HG03565 (cell line): ENCODE results near the gene CDK11B.
A peak's percentile ranks its signal among the peaks of the same experiment; 100 is the strongest.

Source experiments
- ATAC-seq: cut with Tn5 transposase; IDR thresholded peaks from one replicate; pipeline ENCODE4 v1.9.1; 2021; ENCODE audit warnings: mild to moderate bottlenecking, moderate library complexity; ENCODE audit not compliant: unreplicated experiment

CDK11B gene

GRCh38 chr1:1617516-1617915, 41.3 kb downstream of the CDK11B start:
- ATAC-seq: no peak

GRCh38 chr1:1616838-1617237, 42.0 kb downstream of the CDK11B start:
- no peak for ATAC-seq

- peak; percentile 17 for ATAC-seq
Measured at GRCh38 chr1:1616045-1616790, 42.6 kb downstream of the CDK11B start.

- peak; percentile 79 for ATAC-seq
Measured at GRCh38 chr1:1615256-1616044, 43.4 kb downstream of the CDK11B start, which contains the start of gene MIB2. Gene MIB2, plus strand, starts transcription at chr1:1615500. Its CDS starts 7,953 bp downstream, at chr1:1623453.

GRCh38 chr1:1614954-1615255, 43.9 kb downstream of the CDK11B start:
- no peak for ATAC-seq

GRCh38 chr1:1614204-1614953, 44.4 kb downstream of the CDK11B start:
- ATAC-seq: no peak

- no peak for ATAC-seq
Measured at GRCh38 chr1:1613509-1614082, 45.2 kb downstream of the CDK11B start.

GRCh38 chr1:1612104-1612400, 46.8 kb downstream of the CDK11B start:
- ATAC-seq: no peak

GRCh38 chr1:1610796-1611195, 48.0 kb downstream of the CDK11B start:
- no peak for ATAC-seq

GRCh38 chr1:1609822-1610485, 48.9 kb downstream of the CDK11B start:
- ATAC-seq: no peak

- no peak for ATAC-seq
Measured at GRCh38 chr1:1606232-1606631, 52.6 kb downstream of the CDK11B start.

GRCh38 chr1:1605724-1606123, 53.1 kb downstream of the CDK11B start:
- no peak for ATAC-seq

GRCh38 chr1:1605034-1605591, 53.7 kb downstream of the CDK11B start:
- ATAC-seq: no peak

- ATAC-seq: no peak
Measured at GRCh38 chr1:1604374-1605033, 54.3 kb downstream of the CDK11B start.

- no peak for ATAC-seq
Measured at GRCh38 chr1:1603671-1604373, 55.0 kb downstream of the CDK11B start.

GRCh38 chr1:1602968-1603506, 55.8 kb downstream of the CDK11B start:
- no peak for ATAC-seq

- ATAC-seq: no peak
Measured at GRCh38 chr1:1602304-1602967, 56.4 kb downstream of the CDK11B start.

- no peak for ATAC-seq
Measured at GRCh38 chr1:1601564-1602303, 57.1 kb downstream of the CDK11B start.
